HUES48 (cell line): ENCODE data around the gene CAPN9.
A peak's percentile ranks its signal among the peaks of the same experiment; 100 is the strongest.
"Not testable (repeated sequence)": the region's sequence is repeated elsewhere in the genome, so short reads cannot be mapped to it uniquely, and the experiment has no call there.

ENCODE experiments used
- H3K27ac ChIP-seq: one replicate; pipeline ENCODE4 v1.7.0; 2013; ENCODE audit warnings: low read depth, low read length, inconsistent platforms
- H3K27me3 ChIP-seq: 2 replicates; pipeline ENCODE4 v1.6.1; 2013; ENCODE audit warnings: mild to moderate bottlenecking, low read length; ENCODE audit not compliant: control insufficient read depth, insufficient read depth
- H3K36me3 ChIP-seq: 2 replicates; pipeline ENCODE4 v1.6.1; 2013; ENCODE audit warnings: low read length; ENCODE audit not compliant: control insufficient read depth, insufficient read depth
- H3K4me1 ChIP-seq: 2 replicates; pipeline ENCODE4 v1.6.1; 2013; ENCODE audit warnings: mild to moderate bottlenecking, low read length; ENCODE audit not compliant: control insufficient read depth, insufficient read depth
- H3K4me3 ChIP-seq: 2 replicates; pipeline ENCODE4 v1.5.1; 2013; ENCODE audit warnings: mild to moderate bottlenecking, low read depth, low read length
- H3K9ac ChIP-seq: 2 replicates; pipeline ENCODE4 v1.6.1; 2013; ENCODE audit warnings: mild to moderate bottlenecking, low read depth, low read length, moderate library complexity
- H3K9me3 ChIP-seq: 2 replicates; pipeline ENCODE4 v1.6.1; 2013; ENCODE audit warnings: low read length; ENCODE audit not compliant: control insufficient read depth, insufficient read depth

Gene CAPN9

GRCh38 chr1:230763927-230764591 is 16.9 kb downstream of the CAPN9 start:
- peaks cover 2% of the 10 kb centered on the region; the same call in 1 of the 2 replicates for H3K4me1 ChIP-seq
- H3K9me3 ChIP-seq = no peaks in the 10 kb centered on the region
- no peak overlapping the region for H3K27ac ChIP-seq

GRCh38 chr1:230766318-230766717 is 19.1 kb downstream of the CAPN9 start:
- H3K9me3 ChIP-seq = no peaks in the 10 kb centered on the region
- no peak overlapping the region for H3K4me3 ChIP-seq
- no peak overlapping the region for H3K9ac ChIP-seq
- H3K27me3 ChIP-seq = no peaks in the 10 kb centered on the region
- no peak overlapping the region for H3K27ac ChIP-seq
- H3K36me3 ChIP-seq = no peaks in the 10 kb centered on the region
- H3K4me1 ChIP-seq = peaks cover 3% of the 10 kb centered on the region; the same call in 1 of the 2 replicates

More at GRCh38 chr1:230763927-230764591, 16.9 kb downstream of the CAPN9 start:
- Histone ChIP-seq H3K9ac (no peak overlapping the region), H3K27me3 (no peaks in the 10 kb centered on the region), H3K36me3 (no peaks in the 10 kb centered on the region), H3K4me3 (no peak overlapping the region)

GRCh38 chr1:230767859-230768612 is 20.8 kb downstream of the CAPN9 start:
- H3K9me3 ChIP-seq, H3K4me1 ChIP-seq, H3K27ac ChIP-seq, H3K36me3 ChIP-seq, H3K4me3 ChIP-seq, H3K27me3 ChIP-seq, H3K9ac ChIP-seq: not testable (repeated sequence)

- Histone ChIP-seq H3K27me3 (no peaks in the 10 kb centered on the region), H3K27ac (no peak overlapping the region), H3K9me3 (no peaks in the 10 kb centered on the region), H3K9ac (no peak overlapping the region), H3K4me3 (no peak overlapping the region), H3K4me1 (peaks cover 3% of the 10 kb centered on the region; the same call in 1 of the 2 replicates), H3K36me3 (no peaks in the 10 kb centered on the region)
Observed at GRCh38 chr1:230768903-230769570, 21.8 kb downstream of the CAPN9 start.

- Histone ChIP-seq H3K4me1 (peaks cover 3% of the 10 kb centered on the region; the same call in 1 of the 2 replicates), H3K9me3 (no peaks in the 10 kb centered on the region), H3K4me3 (no peak overlapping the region), H3K36me3 (no peaks in the 10 kb centered on the region), H3K9ac (no peak overlapping the region), H3K27me3 (no peaks in the 10 kb centered on the region), H3K27ac (no peak overlapping the region)
Observed at GRCh38 chr1:230770317-230770716, 23.1 kb downstream of the CAPN9 start.

- Histone ChIP-seq H3K4me3 (no peak overlapping the region), H3K27ac (no peak overlapping the region), H3K27me3 (no peaks in the 10 kb centered on the region), H3K9ac (no peak overlapping the region), H3K36me3 (no peaks in the 10 kb centered on the region), H3K4me1 (peaks cover 3% of the 10 kb centered on the region; the same call in 1 of the 2 replicates), H3K9me3 (no peaks in the 10 kb centered on the region)
Observed at GRCh38 chr1:230771773-230772354, 24.7 kb downstream of the CAPN9 start.

GRCh38 chr1:230772457-230773395 is 25.5 kb downstream of the CAPN9 start:
- H3K4me1 ChIP-seq = peaks cover 3% of the 10 kb centered on the region; the same call in 1 of the 2 replicates
- H3K27ac ChIP-seq = no peak overlapping the region
- H3K9me3 ChIP-seq = no peaks in the 10 kb centered on the region
- no peak overlapping the region for H3K9ac ChIP-seq
- 0 out of 2 replicates have a peak, but pooled peaks cover 2% of the 10 kb centered on the region for H3K27me3 ChIP-seq
- no peaks in the 10 kb centered on the region for H3K36me3 ChIP-seq
- H3K4me3 ChIP-seq = no peak overlapping the region

GRCh38 chr1:230773396-230774033 is 26.3 kb downstream of the CAPN9 start:
- H3K27ac ChIP-seq = no peak overlapping the region
- no peaks in the 10 kb centered on the region for H3K9me3 ChIP-seq
- H3K36me3 ChIP-seq = no peaks in the 10 kb centered on the region
- H3K27me3 ChIP-seq = peaks cover 6% of the 10 kb centered on the region; the same call in 1 of the 2 replicates
- no peak overlapping the region for H3K4me3 ChIP-seq
- H3K9ac ChIP-seq = no peak overlapping the region
- peaks cover 3% of the 10 kb centered on the region; the same call in 1 of the 2 replicates for H3K4me1 ChIP-seq

- H3K27me3 ChIP-seq = peaks cover 50% of the 10 kb centered on the region
- H3K27ac ChIP-seq = peak overlapping the region; percentile 85
- H3K4me1 ChIP-seq = peaks cover 16% of the 10 kb centered on the region
- no peaks in the 10 kb centered on the region for H3K36me3 ChIP-seq
- no peaks in the 10 kb centered on the region for H3K9me3 ChIP-seq
- H3K4me3 ChIP-seq = no peak overlapping the region
- H3K9ac ChIP-seq = peak overlapping the region; percentile 25; the same call in 1 of the 2 replicates
Observed at GRCh38 chr1:230778916-230779590, 31.9 kb downstream of the CAPN9 start.
